Lung (tissue), 12 donors: ENCODE data around the gene ZNF618. TPM values are rescaled to one million over a fixed set of nuclear protein-coding genes. Genes with fewer than 3 reads are reported as not detected.
A peak's percentile ranks its signal among the peaks of the same experiment; 100 is the strongest.

Experiments used
- ATAC-seq: fragments of 200-7000 bp; cut with Tn5 transposase; one replicate; pipeline ENCODE4 v1.9.1; 2020; ENCODE audit warnings: moderate number of reproducible peaks; ENCODE audit not compliant: insufficient read depth, low FRiP score
- DNase-seq, 3 donors: peaks; one replicate each; pipeline ENCODE4 v3.0.0-alpha.2; 2013 to 2017
- H3K27ac ChIP-seq, 2 donors: one replicate each; pipeline ENCODE4 v1.5.1; 2013; ENCODE audit warnings: mild to moderate bottlenecking in 2 of 2, moderate library complexity in 2 of 2, control low read depth in 1 of 2, inconsistent platforms in 1 of 2, low read depth in 1 of 2, low read length in 1 of 2
- H3K27me3 ChIP-seq, 3 donors: one replicate each; pipeline ENCODE4 v1.5.1; 2013; ENCODE audit warnings: low read length in 2 of 3; ENCODE audit not compliant: control insufficient read depth in 3 of 3, insufficient read depth in 3 of 3
- H3K36me3 ChIP-seq, 4 donors: one replicate each; pipeline ENCODE4 v1.5.1; 2013; ENCODE audit warnings: low read length in 4 of 4, mild to moderate bottlenecking in 1 of 4, moderate library complexity in 1 of 4; ENCODE audit not compliant: control insufficient read depth in 4 of 4, insufficient read depth in 4 of 4
- H3K4me1 ChIP-seq, 5 donors: one replicate each; pipeline ENCODE4 v1.5.1; 2013; ENCODE audit warnings: low read length in 5 of 5, mild to moderate bottlenecking in 2 of 5, moderate library complexity in 1 of 5; ENCODE audit not compliant: control insufficient read depth in 5 of 5, insufficient read depth in 5 of 5
- H3K4me3 ChIP-seq: one replicate; pipeline ENCODE4 v1.5.1; 2013; ENCODE audit warnings: mild to moderate bottlenecking, control low read depth, moderate library complexity
- H3K9ac ChIP-seq, 2 donors: one replicate each; pipeline ENCODE4 v1.5.1; 2013; ENCODE audit warnings: low read length in 2 of 2, control low read depth in 1 of 2; ENCODE audit not compliant: insufficient read depth in 1 of 2
- H3K9me3 ChIP-seq, 4 donors: one replicate each; pipeline ENCODE4 v1.5.1; 2013; ENCODE audit warnings: low read length in 3 of 4, mild to moderate bottlenecking in 1 of 4, moderate library complexity in 1 of 4; ENCODE audit not compliant: control insufficient read depth in 4 of 4, insufficient read depth in 3 of 4
- WGBS, 2 donors: extraction: QIAGEN DNeasy Blood & Tissue Kit; methylation state at CpG; one replicate each; pipeline ENCODE4 v1.1.7; 2013; 5-methylcytosine and 5-hydroxymethylcytosine counted together
- polyA plus RNA-seq, 2 donors: library from polyadenylated mRNA; stranded (reverse); fragments of 200-250 nt; gene quantifications; one replicate each; pipeline ENCODE4 v1.2.1, GENCODE V29; 2013
- total RNA-seq, 2 donors: library from RNA; depleted of rRNA in 1 of 2; stranded (reverse); fragments of >200 nt in 1 of 2; gene quantifications; one replicate each; pipeline ENCODE4 v1.2.1, GENCODE V29; 2014 to 2021
- TF ChIP-seq, protein P1 (sequence below): IDR thresholded peaks from 2 replicates; pipeline ENCODE4 v1.5.1; 2012; ENCODE audit warnings: mild to moderate bottlenecking; ENCODE audit errors: control extremely low read depth, extremely low read depth
- donor health status: control.
- donor health status: control.
- donor health status: Bipolar disorder and iron deficiency.
- donor health status: healthy.
- donor health status: DM: yes; HTN: yes; CAD: no.

Gene ZNF618
- total and polyA plus RNA-seq, 4 donors = 1.6 to 16.3 (median 6.0) TPM

GRCh38 chr9:113929634-113930389, 53.7 kb downstream of the ZNF618 start:
- WGBS, 2 donors = 52 to 72% methylated on average over 6 of the region's 6 CpGs
- no peak for ATAC-seq
- H3K36me3 ChIP-seq = peaks cover 0 to 5% (median 2%) of the 10 kb centered on the region in 4 donors

GRCh38 chr9:113930390-113930783, 54.3 kb downstream of the ZNF618 start:
- Histone ChIP-seq H3K4me1 (peaks cover 0 to 11% (median 0%) of the 10 kb centered on the region in 5 donors), H3K9me3 (peaks cover 0 to 17% (median 10%) of the 10 kb centered on the region in 4 donors), H3K27me3 (no peaks in the 10 kb centered on the region), H3K27ac (no peak overlapping the region), H3K36me3 (peaks cover 0 to 5% (median 2%) of the 10 kb centered on the region in 4 donors), H3K9ac (no peak overlapping the region), H3K4me3 (no peak overlapping the region)
- DNase-seq = no peak
- TF ChIP-seq, protein P1, sequence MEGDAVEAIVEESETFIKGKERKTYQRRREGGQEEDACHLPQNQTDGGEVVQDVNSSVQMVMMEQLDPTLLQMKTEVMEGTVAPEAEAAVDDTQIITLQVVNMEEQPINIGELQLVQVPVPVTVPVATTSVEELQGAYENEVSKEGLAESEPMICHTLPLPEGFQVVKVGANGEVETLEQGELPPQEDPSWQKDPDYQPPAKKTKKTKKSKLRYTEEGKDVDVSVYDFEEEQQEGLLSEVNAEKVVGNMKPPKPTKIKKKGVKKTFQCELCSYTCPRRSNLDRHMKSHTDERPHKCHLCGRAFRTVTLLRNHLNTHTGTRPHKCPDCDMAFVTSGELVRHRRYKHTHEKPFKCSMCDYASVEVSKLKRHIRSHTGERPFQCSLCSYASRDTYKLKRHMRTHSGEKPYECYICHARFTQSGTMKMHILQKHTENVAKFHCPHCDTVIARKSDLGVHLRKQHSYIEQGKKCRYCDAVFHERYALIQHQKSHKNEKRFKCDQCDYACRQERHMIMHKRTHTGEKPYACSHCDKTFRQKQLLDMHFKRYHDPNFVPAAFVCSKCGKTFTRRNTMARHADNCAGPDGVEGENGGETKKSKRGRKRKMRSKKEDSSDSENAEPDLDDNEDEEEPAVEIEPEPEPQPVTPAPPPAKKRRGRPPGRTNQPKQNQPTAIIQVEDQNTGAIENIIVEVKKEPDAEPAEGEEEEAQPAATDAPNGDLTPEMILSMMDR = no peak
- WGBS, 2 donors = 67 to 82% methylated on average over 5 of the region's 5 CpGs
- no peak for ATAC-seq

More at GRCh38 chr9:113929634-113930389, 53.7 kb downstream of the ZNF618 start:
- no peak overlapping the region for H3K27ac ChIP-seq
- no peaks in the 10 kb centered on the region for H3K27me3 ChIP-seq
- no peak overlapping the region for H3K9ac ChIP-seq
- TF ChIP-seq, protein P1 = no peak
- H3K4me3 ChIP-seq = no peak overlapping the region
- peaks cover 0 to 11% (median 0%) of the 10 kb centered on the region in 5 donors for H3K4me1 ChIP-seq
- peaks cover 0 to 17% (median 10%) of the 10 kb centered on the region in 4 donors for H3K9me3 ChIP-seq
- DNase-seq = peak in 1 of 3 donors; percentile 30

- no peak overlapping the region for H3K27ac ChIP-seq
- H3K9ac ChIP-seq = no peak overlapping the region
- peaks cover 0 to 11% (median 0%) of the 10 kb centered on the region in 5 donors for H3K4me1 ChIP-seq
- H3K4me3 ChIP-seq = no peak overlapping the region
- peaks cover 0 to 17% (median 10%) of the 10 kb centered on the region in 4 donors for H3K9me3 ChIP-seq
- no peaks in the 10 kb centered on the region for H3K27me3 ChIP-seq
- ATAC-seq (no peak), DNase-seq (no peak)
- TF ChIP-seq, protein P1 = no peak
- peaks cover 0 to 5% (median 2%) of the 10 kb centered on the region in 4 donors for H3K36me3 ChIP-seq
- WGBS, 2 donors = 92 to 97% methylated on average over 5 of the region's 5 CpGs
These were observed 55.0 kb downstream of the ZNF618 start for GRCh38 chr9:113931140-113931539.
